ENCODE measurements around the gene CDK19.
"Not testable (repeated sequence)": the region's sequence is repeated elsewhere in the genome, so short reads cannot be mapped to it uniquely, and the experiment has no call there.

CDK19 gene

DNA sequence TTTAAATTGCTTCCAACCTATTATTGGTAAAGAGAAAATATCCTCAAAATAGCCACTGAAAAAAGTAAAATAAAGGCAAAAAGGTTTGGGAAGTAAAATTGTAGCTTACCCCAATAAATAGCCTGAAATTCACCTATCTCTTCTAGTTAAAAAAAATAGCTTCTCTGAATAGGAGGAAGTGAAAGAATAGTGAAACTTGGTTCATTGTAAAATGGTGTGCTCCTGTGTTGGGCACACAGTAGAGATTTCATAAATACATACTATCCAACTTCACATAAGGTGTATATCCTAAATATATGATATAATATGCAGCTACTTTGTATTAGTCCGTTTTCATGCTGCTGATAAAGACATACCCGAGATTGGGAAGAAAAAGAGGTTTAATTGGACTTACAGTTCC is 45.3 kb downstream of the CDK19 start:
- Histone ChIP-seq H3K4me2 (ENCODE audit: low read length) (no peak overlapping the region), H3K27me3 (ENCODE audit: control insufficient read depth, insufficient read depth, low read length) (no peaks in the 10 kb centered on the region), H3K9ac (no peak overlapping the region), H3K27ac (no peak overlapping the region), H2AFZ (no peak overlapping the region), H3K79me2 (peaks cover 3% of the 10 kb centered on the region), H3K4me3 (ENCODE audit: low read depth, low read length) (no peak overlapping the region), H3K9me3 (ENCODE audit: control insufficient read depth, low read length) (no peaks in the 10 kb centered on the region), H3K4me1 (no peaks in the 10 kb centered on the region), H3K36me3 (ENCODE audit: control insufficient read depth, insufficient read depth, low read length) (no peaks in the 10 kb centered on the region)
- TF ChIP-seq, protein P1, sequence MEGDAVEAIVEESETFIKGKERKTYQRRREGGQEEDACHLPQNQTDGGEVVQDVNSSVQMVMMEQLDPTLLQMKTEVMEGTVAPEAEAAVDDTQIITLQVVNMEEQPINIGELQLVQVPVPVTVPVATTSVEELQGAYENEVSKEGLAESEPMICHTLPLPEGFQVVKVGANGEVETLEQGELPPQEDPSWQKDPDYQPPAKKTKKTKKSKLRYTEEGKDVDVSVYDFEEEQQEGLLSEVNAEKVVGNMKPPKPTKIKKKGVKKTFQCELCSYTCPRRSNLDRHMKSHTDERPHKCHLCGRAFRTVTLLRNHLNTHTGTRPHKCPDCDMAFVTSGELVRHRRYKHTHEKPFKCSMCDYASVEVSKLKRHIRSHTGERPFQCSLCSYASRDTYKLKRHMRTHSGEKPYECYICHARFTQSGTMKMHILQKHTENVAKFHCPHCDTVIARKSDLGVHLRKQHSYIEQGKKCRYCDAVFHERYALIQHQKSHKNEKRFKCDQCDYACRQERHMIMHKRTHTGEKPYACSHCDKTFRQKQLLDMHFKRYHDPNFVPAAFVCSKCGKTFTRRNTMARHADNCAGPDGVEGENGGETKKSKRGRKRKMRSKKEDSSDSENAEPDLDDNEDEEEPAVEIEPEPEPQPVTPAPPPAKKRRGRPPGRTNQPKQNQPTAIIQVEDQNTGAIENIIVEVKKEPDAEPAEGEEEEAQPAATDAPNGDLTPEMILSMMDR (IDR thresholded peaks at IDR 0.05) = no peak

DNA sequence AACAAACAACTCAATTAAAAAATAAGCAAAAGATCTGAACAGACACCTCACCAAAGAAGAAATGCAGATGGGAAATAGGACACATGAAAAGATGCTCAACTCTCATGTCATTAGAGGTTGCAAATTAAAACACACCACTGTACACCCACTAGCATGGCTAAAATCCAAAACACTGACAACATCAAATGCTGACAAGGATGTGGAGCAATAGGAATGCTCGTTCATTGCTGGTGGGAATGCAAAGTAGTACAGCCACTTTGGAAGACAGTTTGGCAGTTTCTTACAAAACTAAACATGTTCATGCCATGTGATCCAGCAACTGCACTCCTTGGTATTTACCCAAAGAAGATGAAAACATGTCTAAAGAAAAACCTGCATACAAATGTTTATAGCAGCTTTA is 47.2 kb downstream of the CDK19 start:
- H2AFZ ChIP-seq = no peak overlapping the region
- H3K9ac ChIP-seq = no peak overlapping the region
- no peaks in the 10 kb centered on the region for H3K36me3 ChIP-seq (ENCODE audit: control insufficient read depth, insufficient read depth, low read length)

DNA sequence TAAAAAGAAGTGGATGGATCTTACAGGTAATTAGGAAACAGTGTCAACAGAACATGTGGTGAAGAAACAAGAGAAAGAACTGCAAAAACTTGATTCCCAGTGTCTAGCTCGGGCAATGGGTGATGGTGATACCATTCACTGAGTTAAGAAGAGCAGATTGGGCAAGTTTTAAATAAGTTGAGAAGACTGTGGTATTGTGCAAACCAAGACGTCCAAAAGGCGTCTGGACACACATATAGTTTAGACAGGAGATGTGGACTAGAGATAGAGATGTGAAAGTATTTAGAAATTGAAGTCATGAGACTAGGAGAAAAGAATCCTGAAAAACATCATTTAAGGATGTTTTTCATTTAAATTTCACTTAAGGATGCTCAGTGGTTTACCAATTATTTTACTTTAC is 53.9 kb downstream of the CDK19 start:
- no peaks in the 10 kb centered on the region for H3K79me2 ChIP-seq
- no peaks in the 10 kb centered on the region for H3K9me3 ChIP-seq (ENCODE audit: control insufficient read depth, low read length)
- H3K4me2 ChIP-seq (ENCODE audit: low read length) = no peak overlapping the region
- TF ChIP-seq, protein P1 (IDR thresholded peaks at IDR 0.05) = no peak
- no peak overlapping the region for H3K27ac ChIP-seq
- H3K9ac ChIP-seq = no peak overlapping the region
- H2AFZ ChIP-seq = no peak overlapping the region
- no peaks in the 10 kb centered on the region for H3K4me1 ChIP-seq
- H3K36me3 ChIP-seq (ENCODE audit: control insufficient read depth, insufficient read depth, low read length) = no peaks in the 10 kb centered on the region
- no peak overlapping the region for H3K4me3 ChIP-seq (ENCODE audit: low read depth, low read length)
- H3K27me3 ChIP-seq (ENCODE audit: control insufficient read depth, insufficient read depth, low read length) = no peaks in the 10 kb centered on the region

More for the DNA sequence above, 47.2 kb downstream of the CDK19 start:
- no peaks in the 10 kb centered on the region for H3K9me3 ChIP-seq (ENCODE audit: control insufficient read depth, low read length)
- TF ChIP-seq, protein P1 (IDR thresholded peaks at IDR 0.05) = no peak
- H3K4me1 ChIP-seq = no peaks in the 10 kb centered on the region
- H3K27ac ChIP-seq = no peak overlapping the region
- no peaks in the 10 kb centered on the region for H3K27me3 ChIP-seq (ENCODE audit: control insufficient read depth, insufficient read depth, low read length)
- H3K4me3 ChIP-seq (ENCODE audit: low read depth, low read length) = no peak overlapping the region
- no peaks in the 10 kb centered on the region for H3K79me2 ChIP-seq
- no peak overlapping the region for H3K4me2 ChIP-seq (ENCODE audit: low read length)

DNA sequence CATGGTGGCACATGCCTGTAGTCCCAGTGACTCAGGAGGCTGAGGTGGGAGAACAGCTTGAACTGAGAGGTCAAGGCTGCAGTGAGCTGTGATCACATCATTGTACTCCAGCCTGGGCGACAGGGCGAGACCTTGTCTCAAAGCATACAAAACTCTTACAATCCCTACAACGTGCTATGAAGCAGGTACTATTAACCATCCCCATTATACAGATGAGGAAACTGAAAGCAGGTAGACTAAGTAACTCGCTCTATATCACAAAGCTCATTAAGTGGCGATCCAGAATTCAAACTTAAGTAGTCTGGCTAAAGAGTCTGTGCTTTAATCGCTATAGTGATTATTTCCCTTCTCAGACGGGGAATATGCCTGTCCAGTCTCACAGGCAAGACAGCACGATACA is 54.7 kb downstream of the CDK19 start:
- no peak overlapping the region for H3K4me3 ChIP-seq (ENCODE audit: low read depth, low read length)
- H3K4me1 ChIP-seq = no peaks in the 10 kb centered on the region
- no peak overlapping the region for H3K27ac ChIP-seq
- no peak overlapping the region for H3K9ac ChIP-seq
- no peaks in the 10 kb centered on the region for H3K36me3 ChIP-seq (ENCODE audit: control insufficient read depth, insufficient read depth, low read length)
- H3K4me2 ChIP-seq (ENCODE audit: low read length) = no peak overlapping the region
- no peaks in the 10 kb centered on the region for H3K9me3 ChIP-seq (ENCODE audit: control insufficient read depth, low read length)
- H2AFZ ChIP-seq = no peak overlapping the region
- TF ChIP-seq, protein P1 (IDR thresholded peaks at IDR 0.05) = no peak
- H3K79me2 ChIP-seq = no peaks in the 10 kb centered on the region
- H3K27me3 ChIP-seq (ENCODE audit: control insufficient read depth, insufficient read depth, low read length) = no peaks in the 10 kb centered on the region

DNA sequence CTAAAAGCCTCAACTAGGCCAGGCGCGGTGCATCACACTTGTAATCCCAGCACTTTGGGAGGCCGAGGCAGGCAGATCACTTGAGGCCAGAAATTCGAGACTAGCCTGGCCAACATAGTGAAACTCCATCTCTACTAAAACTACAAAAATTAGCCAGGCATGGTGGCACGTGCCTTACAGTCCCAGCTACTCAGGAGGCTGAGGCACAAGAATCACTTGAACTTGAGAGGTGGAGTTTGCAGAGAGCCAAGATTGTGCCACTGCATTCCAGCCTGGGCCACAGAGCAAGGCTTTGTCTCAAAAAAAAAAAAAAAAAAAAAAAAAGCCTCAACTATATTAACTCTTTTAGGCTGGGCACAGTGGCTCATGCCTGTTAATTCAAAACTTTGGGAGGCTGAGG is 55.2 kb downstream of the CDK19 start:
- H3K4me3 ChIP-seq (ENCODE audit: low read depth, low read length); H3K36me3 ChIP-seq (ENCODE audit: control insufficient read depth, insufficient read depth, low read length); H3K27ac ChIP-seq; H3K27me3 ChIP-seq (ENCODE audit: control insufficient read depth, insufficient read depth, low read length); H3K9ac ChIP-seq; H3K79me2 ChIP-seq; H3K9me3 ChIP-seq (ENCODE audit: control insufficient read depth, low read length); H3K4me1 ChIP-seq; H3K4me2 ChIP-seq (ENCODE audit: low read length); H2AFZ ChIP-seq: not testable (repeated sequence)
